ENCODE results near the gene PPP3R2.
"Not testable (repeated sequence)": the region's sequence is repeated elsewhere in the genome, so short reads cannot be mapped to it uniquely, and the experiment has no call there.

Gene PPP3R2

GRCh38 chr9:101587332-101588043, 7.3 kb downstream of the PPP3R2 start:
- DNase-seq (ENCODE audit: low read depth): no peak

GRCh38 chr9:101586651-101587050, 8.1 kb downstream of the PPP3R2 start:
- DNase-seq (ENCODE audit: low read depth): no peak

- no peak for DNase-seq (ENCODE audit: low read depth)
These were observed 9.0 kb downstream of the PPP3R2 start for GRCh38 chr9:101585740-101586139.

- DNase-seq (ENCODE audit: low read depth): no peak
These were observed 12.2 kb downstream of the PPP3R2 start for GRCh38 chr9:101582553-101582952.

- no peak for DNase-seq (ENCODE audit: low read depth)
These were observed 14.8 kb downstream of the PPP3R2 start for GRCh38 chr9:101579711-101580545.

- DNase-seq (ENCODE audit: low read depth): no peak
These were observed 16.4 kb downstream of the PPP3R2 start for GRCh38 chr9:101578378-101578777.

- no peak for DNase-seq (ENCODE audit: low read depth)
These were observed 19.9 kb downstream of the PPP3R2 start for GRCh38 chr9:101574731-101575333.

- no peak for DNase-seq (ENCODE audit: low read depth)
These were observed 22.5 kb downstream of the PPP3R2 start for GRCh38 chr9:101572316-101572715.

GRCh38 chr9:101571114-101571513, 23.7 kb downstream of the PPP3R2 start:
- DNase-seq (ENCODE audit: low read depth): no peak

- no peak for DNase-seq (ENCODE audit: low read depth)
These were observed 24.8 kb downstream of the PPP3R2 start for GRCh38 chr9:101569741-101570501.

GRCh38 chr9:101567725-101568350, 26.9 kb downstream of the PPP3R2 start:
- no peak for DNase-seq (ENCODE audit: low read depth)

- DNase-seq (ENCODE audit: low read depth): no peak
These were observed 27.7 kb downstream of the PPP3R2 start for GRCh38 chr9:101566904-101567724.

GRCh38 chr9:101564252-101564651, 30.5 kb downstream of the PPP3R2 start:
- no peak for DNase-seq (ENCODE audit: low read depth)

- no peak for DNase-seq (ENCODE audit: low read depth)
These were observed 31.8 kb downstream of the PPP3R2 start for GRCh38 chr9:101562966-101563365.

- no peak for DNase-seq (ENCODE audit: low read depth)
These were observed 33.0 kb downstream of the PPP3R2 start for GRCh38 chr9:101561740-101562139.

- DNase-seq (ENCODE audit: low read depth): not testable (repeated sequence)
These were observed 45.2 kb downstream of the PPP3R2 start for GRCh38 chr9:101549472-101550098.

GRCh38 chr9:101543098-101543735, 51.6 kb downstream of the PPP3R2 start:
- DNase-seq (ENCODE audit: low read depth): no peak
